SK-N-DZ (cell line): ENCODE data around the gene ASCC3.

ENCODE experiments used
- DNase-seq: peaks from one replicate; pipeline ENCODE4 v3.0.0-alpha.2; 2015; ENCODE audit warnings: low spot score

Gene ASCC3

DNA sequence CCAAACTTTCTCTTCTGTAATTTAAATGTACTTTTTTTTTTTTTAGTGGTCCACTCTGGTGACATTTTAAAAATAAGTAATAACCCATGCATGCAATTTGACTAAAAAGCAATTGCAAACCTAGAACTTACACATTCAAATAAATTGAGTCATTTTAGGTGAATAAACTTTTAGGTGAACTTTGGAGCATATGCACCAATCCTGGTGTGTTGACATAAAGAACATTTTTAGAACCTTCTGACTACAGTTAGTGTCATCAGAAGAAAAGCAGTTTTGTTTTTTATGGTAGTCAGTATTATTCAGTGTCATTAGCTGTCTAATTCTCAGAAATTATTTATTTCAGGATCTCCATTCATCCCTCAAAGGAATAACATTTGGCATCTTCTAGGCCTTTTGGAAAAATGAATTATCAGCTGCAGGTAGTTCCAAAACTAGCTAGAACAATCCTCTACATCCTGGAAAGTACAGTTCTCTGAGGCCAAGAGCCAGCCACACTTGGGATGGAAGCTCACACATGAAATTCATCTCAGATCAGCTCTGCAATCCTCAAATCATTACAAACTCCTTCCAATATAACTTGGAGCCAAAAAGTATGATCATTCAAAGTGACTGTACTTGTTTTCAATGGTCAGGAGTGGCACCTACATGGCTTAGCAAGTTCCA, 378.0 kb downstream of the ASCC3 start:
- no peak for DNase-seq

DNA sequence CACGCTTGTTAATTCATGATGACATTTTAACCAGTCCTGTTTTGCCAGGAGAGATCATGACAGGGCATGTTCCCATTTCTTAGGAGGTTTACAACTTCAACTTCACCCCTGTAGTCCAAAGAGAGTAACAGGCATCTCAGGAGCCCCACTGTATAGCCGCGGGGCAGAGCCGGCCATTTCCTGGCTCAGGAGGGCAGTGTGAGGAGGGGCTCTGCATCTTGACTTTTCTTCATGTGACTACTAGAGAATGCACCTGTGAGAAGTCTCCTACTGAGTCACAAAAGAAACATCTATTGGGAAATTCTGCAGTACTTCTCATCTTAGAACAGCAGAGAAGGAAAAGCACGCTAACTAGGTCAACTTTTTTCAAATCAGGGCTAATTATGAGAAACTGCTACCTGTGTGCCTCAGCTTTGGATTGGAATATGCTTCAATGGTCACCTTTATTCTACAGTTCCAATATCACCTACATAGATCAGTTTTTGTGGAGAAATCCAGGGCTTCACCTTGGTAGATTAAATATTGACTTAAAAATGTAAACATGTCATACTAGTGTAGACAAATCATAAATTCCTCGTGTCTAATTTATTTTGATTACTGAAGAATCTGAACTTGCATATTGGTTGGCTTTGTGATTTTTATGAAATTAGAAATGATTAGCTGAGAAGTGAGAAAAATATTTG, 387.8 kb downstream of the ASCC3 start:
- no peak for DNase-seq

DNA sequence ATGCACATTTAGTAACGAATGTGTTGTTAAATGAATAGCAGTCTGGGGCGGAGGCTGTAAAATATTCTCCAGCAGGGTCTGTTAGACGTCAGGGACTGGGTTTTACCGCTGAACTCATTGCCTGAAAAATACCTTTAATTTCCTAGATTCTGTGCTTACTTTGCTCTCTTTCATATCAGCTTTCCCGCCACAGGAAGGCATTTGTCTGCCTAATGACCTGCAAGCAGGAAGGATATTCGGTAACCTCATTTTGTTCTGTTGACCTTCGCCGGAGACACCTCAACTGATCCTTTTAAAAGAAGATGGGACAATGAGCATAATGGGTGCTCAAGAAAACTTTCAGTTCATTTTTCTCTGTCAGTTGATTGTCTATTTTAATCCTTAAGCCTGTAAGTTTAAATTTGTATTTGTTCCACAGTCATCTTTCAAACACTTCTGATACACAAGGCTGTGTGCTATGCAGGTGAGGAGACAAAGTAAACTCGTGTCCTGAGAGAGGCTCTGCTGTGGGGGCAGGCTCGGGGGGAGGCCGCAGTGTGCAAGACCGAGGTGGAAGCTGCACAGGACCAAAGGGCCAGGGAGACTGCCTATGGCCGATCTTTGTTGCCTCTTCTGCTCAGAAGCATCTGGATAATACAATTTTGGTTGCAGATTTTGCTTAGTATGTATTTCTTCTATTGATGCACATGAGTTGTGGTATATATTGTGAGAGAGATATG, 389.0 kb downstream of the ASCC3 start:
- no peak for DNase-seq

DNA sequence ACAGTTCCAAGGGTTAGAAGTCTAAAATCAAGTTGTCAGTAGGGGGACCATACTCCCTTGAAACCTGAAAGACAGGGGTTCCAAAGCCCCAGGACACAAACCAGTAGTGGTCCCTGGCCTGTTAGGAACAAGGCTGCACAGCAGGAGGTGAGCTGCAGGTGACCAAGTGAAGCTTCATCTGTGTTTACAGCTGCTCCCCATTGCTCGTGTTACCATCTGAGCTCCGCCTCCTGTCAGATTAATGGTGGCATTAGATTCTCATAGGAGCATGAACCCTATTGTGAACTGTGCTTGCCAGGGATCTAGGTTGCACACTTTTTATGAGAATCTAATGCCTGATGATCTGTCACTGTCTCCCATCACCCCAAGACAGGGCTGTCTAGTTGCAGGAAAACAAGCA, 391.1 kb downstream of the ASCC3 start:
- DNase-seq: no peak

DNA sequence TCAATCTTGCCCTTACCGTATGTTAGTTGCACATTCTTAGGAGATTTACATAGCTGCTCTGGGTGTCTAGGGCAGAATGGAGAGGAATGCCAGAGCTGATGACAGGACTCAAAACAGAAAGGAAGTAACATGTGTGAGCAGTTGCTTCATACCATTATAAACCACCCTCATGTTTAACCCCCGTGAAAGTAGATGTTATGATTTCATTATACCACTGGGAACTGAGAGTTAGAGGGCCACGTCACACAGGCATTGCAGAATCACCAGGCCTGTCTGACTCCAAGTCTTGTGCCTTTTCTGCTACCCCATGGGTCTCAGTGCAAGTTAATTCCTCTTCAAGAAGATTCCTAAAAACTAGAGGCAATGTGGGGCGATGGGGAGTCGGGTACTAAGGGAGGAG, 392.9 kb downstream of the ASCC3 start:
- DNase-seq: no peak

DNA sequence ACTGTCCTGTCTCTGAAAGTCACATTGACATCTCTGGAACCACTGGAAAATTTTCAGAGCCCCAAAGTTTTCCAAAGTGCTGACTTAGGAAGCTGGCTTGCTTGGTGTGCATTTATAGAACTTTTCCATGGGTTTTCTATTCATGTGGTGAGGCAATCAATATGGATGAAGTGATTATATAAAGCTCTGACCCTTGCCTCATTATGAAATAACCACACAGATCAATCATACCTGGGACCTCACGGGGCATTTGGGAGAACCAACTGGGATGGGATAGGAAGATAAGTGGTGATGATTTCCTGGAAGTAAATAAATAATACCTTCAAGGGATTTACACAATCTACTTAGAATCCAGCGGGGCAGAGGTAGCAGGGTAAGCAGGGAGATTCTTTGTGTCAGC, 393.5 kb downstream of the ASCC3 start:
- no peak for DNase-seq

DNA sequence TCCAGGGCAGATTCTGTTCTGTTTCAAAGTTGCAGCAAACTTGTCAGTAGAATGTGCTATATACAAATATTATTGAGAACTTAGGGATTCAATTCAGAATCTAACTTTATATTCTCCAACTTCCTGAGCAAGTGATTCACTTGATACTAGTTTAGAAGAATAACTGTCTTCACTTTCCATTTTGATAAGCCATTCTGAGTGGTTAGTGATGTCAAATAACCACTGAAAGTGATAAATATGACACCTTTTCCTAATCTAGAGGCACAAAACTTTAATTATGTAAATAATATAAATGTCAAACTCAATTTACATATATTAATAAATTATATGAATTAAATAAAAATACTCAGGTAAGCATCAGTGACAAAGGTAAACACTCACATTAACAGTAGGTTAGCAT, 395.9 kb downstream of the ASCC3 start:
- no peak for DNase-seq

DNA sequence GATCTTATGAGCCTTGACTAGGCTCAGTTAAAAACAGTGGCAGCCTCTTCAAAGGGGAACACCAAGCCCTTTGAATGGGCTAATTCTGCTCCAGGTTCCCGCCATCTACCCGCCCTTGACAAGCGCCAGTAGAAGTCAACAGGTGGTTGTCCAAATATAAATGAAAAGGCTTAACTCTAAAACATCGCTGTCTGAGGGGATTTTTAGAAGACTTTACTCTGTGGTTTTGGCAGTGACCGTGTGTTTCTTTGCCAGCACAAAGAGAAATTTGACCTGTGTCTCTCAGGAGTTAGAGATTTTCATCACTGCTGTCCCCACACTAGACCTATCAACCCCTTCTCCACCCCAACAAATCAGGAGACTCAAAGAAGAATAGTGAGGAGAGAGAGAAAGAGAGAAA, 396.7 kb downstream of the ASCC3 start:
- DNase-seq: no peak

DNA sequence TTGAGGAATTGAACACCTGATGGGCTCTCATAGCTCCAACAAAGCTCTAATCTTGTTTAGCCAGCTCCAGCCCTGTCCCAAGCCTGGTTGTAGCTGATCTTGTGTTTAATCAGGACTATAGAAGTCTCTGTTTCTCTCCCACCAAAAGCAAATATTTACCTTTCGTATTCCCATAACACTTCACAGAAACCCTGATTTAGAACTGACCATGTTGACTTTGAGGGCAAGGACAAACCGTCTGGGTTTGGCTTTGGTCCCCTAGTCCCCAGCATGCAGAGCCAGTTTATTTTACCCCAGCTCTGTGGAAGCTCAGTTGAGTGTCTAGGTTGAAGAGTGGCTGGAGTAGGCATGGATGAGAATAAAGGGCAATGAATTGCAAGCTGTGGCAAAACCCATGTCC, 398.4 kb downstream of the ASCC3 start:
- no peak for DNase-seq

DNA sequence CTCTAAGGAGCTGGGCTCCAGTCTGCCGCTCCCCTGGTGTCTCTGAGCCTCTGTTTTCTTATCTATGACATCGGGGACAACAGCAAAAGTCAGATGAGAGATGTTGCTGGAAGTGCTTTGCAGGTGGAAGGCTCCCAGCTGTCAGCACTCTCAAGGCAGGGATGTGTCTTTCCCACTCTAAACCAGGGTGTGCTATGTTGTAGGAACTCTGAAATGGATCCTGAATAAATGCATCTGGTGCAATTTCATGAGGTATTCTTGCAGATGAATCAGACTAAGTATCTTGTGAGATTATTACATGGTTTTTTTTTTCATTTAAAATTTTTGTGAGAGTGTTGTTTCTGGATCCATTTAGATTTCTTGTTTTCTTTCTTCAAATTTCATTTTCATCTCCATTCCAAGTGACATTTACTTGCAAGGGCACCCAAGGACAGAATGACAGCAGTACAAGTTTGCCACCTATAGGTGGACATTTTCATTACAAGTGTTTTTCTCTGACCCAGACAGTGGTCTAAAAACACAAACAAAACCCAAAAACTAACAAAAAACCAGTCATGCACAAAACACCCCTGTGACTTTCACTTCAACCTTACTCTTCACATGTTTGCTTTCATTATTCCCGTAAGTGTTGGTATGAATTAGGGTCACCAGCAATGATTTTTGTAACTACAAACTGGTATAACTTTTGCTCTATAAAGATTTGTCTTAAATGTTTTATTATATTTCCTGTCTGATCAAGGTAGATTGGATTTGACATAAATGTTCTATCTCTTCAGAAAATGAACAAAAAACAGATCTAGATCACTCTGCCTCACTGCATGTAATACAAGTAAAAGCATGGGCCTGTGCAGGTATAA, 401.7 kb downstream of the ASCC3 start:
- DNase-seq: peak; percentile 57

DNA sequence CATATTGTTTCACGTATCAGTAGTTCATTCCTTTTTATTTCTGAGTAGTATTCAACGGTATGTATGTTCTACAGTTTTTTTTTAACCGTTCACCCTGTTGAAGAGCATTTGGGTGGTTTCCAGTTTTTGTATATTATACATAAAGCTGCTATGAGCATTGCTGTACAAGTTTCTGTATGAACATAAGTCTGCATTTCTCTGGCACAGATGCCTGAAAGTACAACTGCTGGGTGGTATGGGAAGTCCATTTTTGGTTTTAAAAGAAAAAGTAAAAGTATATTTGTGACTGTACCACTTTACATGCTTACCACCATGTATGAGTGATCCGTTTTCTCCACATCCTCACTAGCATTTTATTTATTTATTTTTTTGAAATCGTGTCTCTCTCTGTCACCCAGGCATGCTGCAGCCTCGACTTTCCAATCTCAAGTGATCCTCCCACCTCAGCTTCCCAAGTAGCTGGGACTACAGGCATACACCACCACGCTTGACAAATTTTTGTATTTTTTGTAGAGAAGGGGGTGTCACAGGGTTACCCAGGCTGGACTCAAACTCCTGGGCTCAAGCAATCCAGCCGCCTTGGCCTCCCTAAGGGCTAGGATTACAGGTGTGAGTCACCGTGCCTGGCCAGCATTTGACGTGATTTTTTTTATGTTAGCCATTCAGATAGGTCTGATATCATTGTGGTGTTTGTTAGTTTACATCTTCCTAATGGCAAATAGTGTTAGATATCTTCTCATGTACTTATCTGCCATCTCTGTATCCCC, 405.4 kb downstream of the ASCC3 start:
- no peak for DNase-seq

DNA sequence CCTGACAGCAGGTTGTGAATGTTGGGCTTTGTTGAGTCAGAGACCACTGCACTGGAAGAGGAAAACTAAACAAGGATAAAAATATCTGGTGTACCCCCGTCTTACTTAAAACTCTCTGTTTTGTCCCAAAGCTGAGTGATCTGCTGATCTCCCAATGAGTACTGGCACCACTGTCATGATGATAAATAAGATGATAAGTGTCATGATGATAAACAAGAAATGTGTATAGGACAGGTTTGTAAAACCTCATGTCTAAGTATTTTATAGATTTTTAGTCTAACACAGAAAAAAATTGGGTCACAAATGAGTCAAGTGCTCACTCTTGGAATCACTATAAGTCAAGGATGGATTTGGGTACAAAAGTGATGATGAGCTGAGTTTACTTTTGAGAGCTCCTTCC, 407.9 kb downstream of the ASCC3 start:
- no peak for DNase-seq

DNA sequence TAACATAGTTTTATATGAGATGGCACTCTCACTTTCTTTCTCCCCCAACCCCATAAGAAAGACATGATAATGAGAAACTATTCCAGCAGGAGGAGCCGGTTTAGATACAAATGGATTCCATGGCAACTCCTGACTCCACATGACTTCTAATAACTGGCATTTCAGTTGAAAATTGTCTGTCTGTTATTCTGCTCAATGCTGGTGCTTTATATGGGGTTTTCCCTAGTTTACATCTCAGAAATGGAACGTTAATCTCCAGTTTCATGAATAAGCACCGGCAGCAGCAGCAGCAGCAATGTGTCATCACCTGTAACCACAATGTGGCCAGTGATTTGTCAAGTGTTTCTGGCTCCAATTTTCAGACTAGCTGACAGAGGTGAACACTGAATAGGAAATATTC, 408.5 kb downstream of the ASCC3 start:
- DNase-seq: no peak

DNA sequence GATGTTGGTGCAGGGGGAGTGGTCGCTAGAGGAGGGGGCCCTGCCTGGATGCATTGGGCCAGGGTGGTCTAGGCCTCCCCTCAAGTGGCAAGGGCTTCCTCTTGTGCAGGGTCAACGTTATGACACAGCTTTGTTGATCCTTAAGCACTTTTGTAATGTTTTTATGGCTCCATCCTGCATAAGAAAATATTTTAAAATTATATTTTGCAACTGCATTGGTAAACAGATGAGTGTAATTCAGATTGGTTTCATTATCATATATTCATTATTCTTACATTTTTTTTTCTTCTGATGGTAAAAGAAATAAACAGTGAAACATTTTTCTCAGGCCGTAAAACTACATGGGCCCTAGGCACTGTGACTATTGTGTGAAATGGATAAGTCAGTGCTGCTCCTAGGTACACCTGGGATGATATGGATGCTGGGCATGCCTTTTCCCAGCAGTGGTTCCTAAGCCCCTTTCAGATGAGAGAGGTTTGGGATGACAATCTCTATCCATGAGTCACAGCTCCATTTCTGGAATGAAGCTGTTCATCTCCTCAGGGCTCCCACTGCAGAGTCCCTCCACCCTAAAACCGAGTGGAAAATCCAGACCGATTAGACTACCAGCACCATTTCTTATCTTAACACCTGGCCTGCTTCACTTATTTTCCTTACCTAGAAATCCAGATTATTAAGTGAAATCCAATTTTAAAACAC, 410.6 kb downstream of the ASCC3 start:
- no peak for DNase-seq

DNA sequence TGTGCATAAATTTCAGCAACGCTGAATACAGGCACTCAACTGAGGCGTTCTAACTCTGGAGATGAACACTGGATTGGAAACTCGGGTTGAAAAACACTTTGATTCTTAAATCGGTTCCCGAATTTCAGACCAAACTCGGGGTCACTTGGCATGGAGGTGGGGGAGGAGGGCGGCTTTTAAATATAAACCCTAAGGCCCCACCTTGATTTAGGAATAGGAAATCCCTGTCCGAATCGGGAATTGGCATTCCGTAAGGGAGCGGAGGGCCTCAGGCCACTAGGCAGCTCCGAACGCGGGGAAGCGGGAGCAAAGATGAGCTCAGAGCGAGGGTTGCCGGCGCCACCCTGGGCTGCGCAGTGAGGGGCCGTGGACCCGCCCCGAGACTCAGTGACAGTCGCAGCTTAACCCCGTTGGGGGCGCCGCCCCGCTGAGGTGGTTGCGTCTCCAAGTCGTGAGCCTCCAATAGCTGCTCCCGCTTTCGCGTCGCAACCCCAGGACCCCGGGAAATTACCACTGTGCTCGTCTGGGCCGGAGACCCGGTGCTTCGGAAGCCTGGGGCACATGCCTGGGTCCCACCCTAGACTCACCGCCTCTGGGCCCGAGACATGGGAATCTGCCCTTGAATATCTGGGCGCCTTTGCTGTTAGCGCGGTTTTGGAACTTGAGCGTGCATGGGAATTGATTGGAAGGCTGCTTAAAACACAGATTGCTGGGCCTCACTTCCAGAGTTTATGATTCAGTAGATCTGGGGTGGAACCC, 411.8 kb downstream of the ASCC3 start:
- no peak for DNase-seq

DNA sequence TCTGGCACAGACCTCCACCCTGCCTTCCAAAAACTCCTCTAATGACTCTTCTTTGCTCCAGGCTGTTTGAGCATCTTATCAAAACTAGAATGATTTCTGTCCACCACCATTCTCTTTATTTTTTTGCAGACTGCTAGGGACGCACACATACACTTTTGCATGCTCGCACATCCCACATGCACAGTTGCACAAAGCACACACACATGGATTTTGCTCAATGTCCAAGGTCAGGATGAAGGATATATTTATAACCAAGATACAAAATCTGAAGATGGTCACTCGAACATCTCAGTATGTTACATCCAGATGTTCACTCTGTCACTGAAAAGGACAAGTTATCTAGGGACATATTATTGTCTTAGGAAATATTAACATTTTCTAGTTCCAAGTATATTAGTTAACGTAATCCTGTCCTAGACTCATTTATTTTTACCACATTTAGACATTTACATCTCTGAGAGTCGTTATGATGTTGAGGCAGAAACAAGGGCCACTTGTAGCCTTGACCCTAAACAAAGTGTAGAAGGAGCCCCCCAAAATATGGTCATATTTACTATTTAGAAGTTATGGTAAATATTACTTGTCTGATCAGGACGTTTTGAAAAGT, 413.0 kb downstream of the ASCC3 start:
- no peak for DNase-seq

DNA sequence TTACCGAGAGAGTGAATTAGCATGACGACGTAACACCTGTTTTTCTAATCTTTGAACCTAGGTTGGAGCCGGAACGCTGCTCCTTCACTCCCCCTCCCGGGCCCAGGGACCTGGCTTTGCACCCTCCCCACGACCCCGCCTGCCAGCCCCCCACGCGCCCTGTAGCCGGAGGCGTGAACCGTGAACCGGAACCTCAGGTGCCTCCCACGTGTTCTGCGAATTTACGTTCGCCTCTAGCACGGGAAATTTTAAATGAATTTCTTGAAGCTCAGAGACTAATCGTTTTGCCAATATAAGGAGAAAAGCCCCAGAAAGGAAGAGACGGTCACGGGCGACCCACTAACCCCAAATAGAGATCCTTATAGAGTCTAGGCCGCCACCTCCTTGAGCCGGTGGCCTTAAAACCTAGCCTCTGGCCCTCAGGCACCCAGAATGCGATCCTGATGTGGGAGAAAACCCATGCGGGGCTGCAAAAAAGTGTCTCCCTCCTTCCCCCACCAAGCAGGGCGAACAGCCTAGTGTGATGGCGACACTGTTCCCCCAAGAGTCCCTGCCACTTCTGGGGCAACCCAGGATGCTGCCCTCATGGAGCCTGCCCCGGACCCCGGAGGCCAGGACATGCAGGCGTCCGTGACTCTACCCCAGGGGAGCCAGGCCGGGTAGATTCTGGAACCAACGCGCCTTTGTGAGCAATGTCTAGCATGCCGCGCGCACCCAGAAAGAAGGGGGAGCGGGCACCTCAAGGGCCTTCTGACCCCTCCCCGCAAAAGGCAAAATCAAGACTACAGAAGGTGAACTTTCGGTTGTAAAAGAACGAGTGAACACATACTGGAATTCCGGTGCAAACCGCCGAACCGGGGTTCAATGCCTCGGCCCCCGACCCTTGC, 413.8 kb downstream of the ASCC3 start:
- no peak for DNase-seq

DNA sequence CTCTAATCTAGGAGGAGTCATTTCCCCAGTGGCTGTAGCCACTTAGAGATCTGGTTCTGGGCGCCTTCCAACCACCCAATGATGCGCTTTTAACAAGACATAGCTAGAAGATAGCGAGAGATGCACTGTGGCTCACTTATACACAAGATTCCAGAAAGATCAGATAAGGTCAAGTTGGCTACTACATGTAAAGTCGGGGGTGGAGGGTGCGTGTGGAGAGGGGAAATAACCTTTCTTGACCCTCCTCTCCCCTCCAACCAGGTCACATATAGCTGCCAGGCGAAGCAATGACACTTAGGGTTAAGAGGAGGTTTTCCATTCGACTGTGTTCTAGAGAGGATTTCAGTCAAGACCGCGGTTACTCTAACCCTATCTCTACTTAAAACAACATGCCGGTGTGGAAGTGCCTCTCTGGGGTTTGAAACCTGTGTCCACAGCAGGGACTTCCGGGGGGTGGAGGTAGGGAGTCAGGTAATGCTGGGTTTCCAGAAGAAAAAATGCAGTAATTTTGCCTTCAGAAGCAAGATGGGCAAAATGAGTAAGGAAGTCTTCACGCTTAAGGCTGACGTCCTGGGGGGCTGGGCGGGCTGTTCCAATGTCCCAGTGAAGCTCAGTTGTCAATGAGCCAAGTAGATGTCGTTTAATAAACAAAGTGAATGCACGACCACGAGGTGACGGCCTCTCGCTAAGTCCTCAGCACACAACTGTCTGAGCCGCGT, 414.6 kb downstream of the ASCC3 start:
- no peak for DNase-seq
